K562 (cell line): ENCODE results near the gene MVD. TPM values are rescaled to one million over a fixed set of nuclear protein-coding genes. Genes with fewer than 3 reads are reported as not detected.

ENCODE experiments used
- GTF2A2 ChIP-seq: IDR thresholded peaks from 2 replicates; pipeline ENCODE4 v1.6.1; 2016; ENCODE audit warnings: mild to moderate bottlenecking, missing genetic modification characterization, missing compliant biosample characterization
- HCFC1 ChIP-seq: IDR thresholded peaks from 2 replicates; pipeline ENCODE4 v1.6.1; 2012; ENCODE audit warnings: low read depth, low read length, improper control_type of control experiment
- HNRNPK ChIP-seq: fragments of 200-400 bp; formaldehyde crosslinking; IDR thresholded peaks from one replicate; pipeline ENCODE4 v1.6.1; 2018; ENCODE audit warnings: mild to moderate bottlenecking, low read depth, low read length; ENCODE audit not compliant: poor library complexity, severe bottlenecking
- MYC ChIP-seq, 2 experiments: fragments of 250-450 bp in 1 of 2; sonication (Bioruptor Pico) in 1 of 2; IDR thresholded peaks; 2 replicates each; pipeline versions ENCODE4 v1.5.1 to v1.6.1; 2012 to 2021; ENCODE audit warnings: low read depth in 2 of 2, borderline replicate concordance in 1 of 2, improper control_type of control experiment in 1 of 2, low read length in 1 of 2, mild to moderate bottlenecking in 1 of 2, moderate library complexity in 1 of 2
- NR0B1 ChIP-seq: fragments of 450-650 bp; IDR thresholded peaks from one replicate; pipeline ENCODE4 v1.6.1; 2018; ENCODE audit warnings: mild to moderate bottlenecking, moderate library complexity; ENCODE audit not compliant: partially characterized antibody
- POLR2H ChIP-seq: IDR thresholded peaks from 2 replicates; pipeline ENCODE4 v1.6.1; 2016; ENCODE audit warnings: missing genetic modification characterization, low read depth, mild to moderate bottlenecking, control low read depth, missing compliant biosample characterization, moderate library complexity
- PTRF ChIP-seq: fragments of 450-650 bp; IDR thresholded peaks from 2 replicates; pipeline ENCODE4 v1.6.1; 2016; ENCODE audit warnings: mild to moderate bottlenecking, missing genetic modification characterization, missing compliant biosample characterization
- RREB1 ChIP-seq: fragments of 250-450 bp; sonication (Bioruptor Pico); IDR thresholded peaks from 2 replicates; pipeline ENCODE4 v1.4.0; 2020
- RUNX1 ChIP-seq: sonication (generic); IDR thresholded peaks from 2 replicates; pipeline ENCODE4 v1.6.1; 2016; ENCODE audit warnings: antibody characterized with exemption, low read depth
- SIN3B ChIP-seq: fragments of 450-650 bp; IDR thresholded peaks from 2 replicates; pipeline ENCODE4 v1.6.1; 2017; ENCODE audit warnings: low read depth, mild to moderate bottlenecking, moderate library complexity
- SOX6 ChIP-seq: fragments of 450-650 bp; IDR thresholded peaks from 2 replicates; pipeline ENCODE4 v1.6.1; 2014; ENCODE audit warnings: mild to moderate bottlenecking
- TGIF2 ChIP-seq: sonication (generic); formaldehyde crosslinking; IDR thresholded peaks from 2 replicates; pipeline ENCODE4 v1.8.1; 2022; ENCODE audit warnings: mild to moderate bottlenecking, missing genetic modification reagents, moderate library complexity
- THRB ChIP-seq: fragments of 450-650 bp; formaldehyde crosslinking; conservative IDR thresholded peaks from 2 replicates; pipeline ENCODE4 v1.4.0; 2022; ENCODE audit warnings: mild to moderate bottlenecking, missing genetic modification characterization
- YBX1 ChIP-seq: fragments of 450-650 bp; IDR thresholded peaks from 2 replicates; pipeline ENCODE4 v1.7.1; 2016; ENCODE audit warnings: mild to moderate bottlenecking
- ZBTB1 ChIP-seq: sonication (generic); formaldehyde crosslinking; IDR thresholded peaks from 2 replicates; pipeline ENCODE4 v1.8.1; 2023; ENCODE audit warnings: missing genetic modification reagents, low read depth, mild to moderate bottlenecking, borderline replicate concordance
- ZBTB12 ChIP-seq: fragments of 250-450 bp; sonication (Bioruptor Pico); IDR thresholded peaks from 2 replicates; pipeline ENCODE4 v1.4.0; 2020
- ZNF143 ChIP-seq: sonication (generic); formaldehyde crosslinking; IDR thresholded peaks from 2 replicates; pipeline ENCODE4 v1.9.0; 2022; ENCODE audit warnings: mild to moderate bottlenecking, missing genetic modification reagents
- ZNF212 ChIP-seq: fragments of 450-650 bp; formaldehyde crosslinking; IDR thresholded peaks from 2 replicates; pipeline ENCODE4 v1.4.0; 2020; ENCODE audit warnings: mild to moderate bottlenecking
- polyA plus RNA-seq, 8 experiments: library from polyadenylated mRNA; depleted of rRNA in 4 of 8; stranded (reverse) in 5 of 8; unstranded in 3 of 8; fragments of >200 nt; fragmentation: Nextera tagmentation in 2 of 8; fragmentation: Illumina TruSeq in 1 of 8; extraction: Ambion mirVana in 2 of 8; extraction: Trizol in 1 of 8; gene quantifications; 2 replicates each; pipeline versions ENCODE4 v1.2.1 to v1.2.3, GENCODE V29; 2011 to 2014; ENCODE audit warnings: inconsistent platforms in 1 of 8, missing spikeins in 1 of 8
- total RNA-seq, 7 experiments: library from RNA; depleted of rRNA in 6 of 7; stranded (reverse); fragments of >200 nt in 6 of 7; fragmentation: Illumina TruSeq in 2 of 7; extraction: Trizol in 2 of 7; gene quantifications; 2 replicates each; pipeline versions ENCODE4 v1.2.1 to v1.2.3, GENCODE V29; 2011 to 2021; ENCODE audit warnings: low replicate concordance in 1 of 7

The MVD gene
- total and polyA plus RNA-seq, 9 of the 15 experiments (the other 6 are each of a cell fraction or from before 2014, with no cell fraction given): 12.2 to 141 (median 45.3) TPM

GRCh38 chr16:88706229-88706964, 43.5 kb upstream of the MVD start, which contains the start of the genes CTU2 and RNF166 (continued):
- no peak for TF ChIP-seq RUNX1
- no peak for TF ChIP-seq PTRF (tag)
- no peak for TF ChIP-seq GTF2A2
- TF ChIP-seq ZNF212 (CRISPR knock-in tag): 0 out of 2 replicates have a peak, but pooled peaks have one; percentile 35
- no peak for TF ChIP-seq POLR2H (tag)
- TF ChIP-seq SIN3B: peak; percentile 99
- peak; percentile 96 for TF ChIP-seq HCFC1
- peak; percentile 45; the same call in 1 of the 2 replicates for TF ChIP-seq SOX6
- TF ChIP-seq TGIF2 (CRISPR knock-in tag): peak; percentile 100
- TF ChIP-seq THRB (CRISPR knock-in tag): no peak
- TF ChIP-seq HNRNPK: peak; percentile 68
- no peak for TF ChIP-seq ZNF143
- TF ChIP-seq RREB1: peak; percentile 84; the same call in 1 of the 2 replicates
- no peak for TF ChIP-seq NR0B1
- TF ChIP-seq ZBTB12 (CRISPR knock-in tag): peak; percentile 100
- 0 out of 2 replicates have a peak, but pooled peaks have one; percentile 19 for TF ChIP-seq ZBTB1 (CRISPR knock-in tag)
- peak; percentile 99 for TF ChIP-seq MYC (IDR thresholded peaks at IDR 0.05; ENCODE audit: low read depth, low read length)
- no peak for TF ChIP-seq MYC (CRISPR knock-in tag; IDR thresholded peaks at IDR 0.05; ENCODE audit: borderline replicate concordance, low read depth)
- TF ChIP-seq YBX1: no peak
